ENCODE data around the gene FGA.
A peak's percentile ranks its signal among the peaks of the same experiment; 100 is the strongest.

Gene FGA

GRCh38 chr4:154577324-154577723 lies 13.2 kb downstream of the FGA start:
- DNase-seq: no peak

GRCh38 chr4:154574311-154574710 lies 16.2 kb downstream of the FGA start:
- no peak for DNase-seq

GRCh38 chr4:154573190-154573870 lies 17.2 kb downstream of the FGA start:
- DNase-seq: no peak

- DNase-seq: no peak
Observed at GRCh38 chr4:154569584-154569983, 21.0 kb downstream of the FGA start.

- no peak for DNase-seq
Observed at GRCh38 chr4:154569028-154569427, 21.5 kb downstream of the FGA start.

- no peak for DNase-seq
Observed at GRCh38 chr4:154566639-154567204, 23.8 kb downstream of the FGA start.

GRCh38 chr4:154565704-154566103 lies 24.8 kb downstream of the FGA start:
- no peak for DNase-seq

- no peak for DNase-seq
Observed at GRCh38 chr4:154564311-154564710, 26.2 kb downstream of the FGA start.

GRCh38 chr4:154562697-154563254 lies 27.8 kb downstream of the FGA start, which contains the start of gene FGB:
Gene FGB (plus strand): TSS chr4:154563011. CDS start chr4:154563019, 8 bp downstream.
- DNase-seq: no peak

- no peak for DNase-seq
Observed at GRCh38 chr4:154560824-154561231, 29.7 kb downstream of the FGA start.

GRCh38 chr4:154560419-154560801 lies 30.1 kb downstream of the FGA start:
- DNase-seq: no peak

- no peak for DNase-seq
Observed at GRCh38 chr4:154559494-154560418, 30.8 kb downstream of the FGA start.

GRCh38 chr4:154559141-154559493 lies 31.4 kb downstream of the FGA start:
- no peak for DNase-seq

- DNase-seq: no peak
Observed at GRCh38 chr4:154551872-154552686, 38.5 kb downstream of the FGA start.

GRCh38 chr4:154549894-154550790 lies 40.4 kb downstream of the FGA start, which contains the start of gene PLRG1:
Gene PLRG1 (minus strand): TSS chr4:154550400. CDS start chr4:154550308, 92 bp downstream.
- DNase-seq: peak; percentile 70 to 80

- DNase-seq: no peak
Observed at GRCh38 chr4:154545689-154546088, 44.9 kb downstream of the FGA start.

GRCh38 chr4:154542271-154542879 lies 48.2 kb downstream of the FGA start:
- no peak for DNase-seq

Measured in NCI-H187 (cell line).